Stimulated activated CD8-positive, alpha-beta memory T cell treated with anti-CD3 and anti-CD28 coated beads, Interleukin-12 subunit alpha, Interleukin-12 subunit beta, amount 100 ng/mL, for 24 hours (primary cell): ENCODE results near the gene PRSS53.
A peak's percentile ranks its signal among the peaks of the same experiment; 100 is the strongest.

ENCODE experiments used
- DNase-seq: peaks from one replicate; pipeline ENCODE4 v3.0.0-alpha.2; 2020; ENCODE audit errors: extremely low read depth

PRSS53 gene

GRCh38 chr16:31043352-31043751 is 45.4 kb downstream of the PRSS53 start:
- DNase-seq: no peak

- no peak for DNase-seq
Measured at GRCh38 chr16:31042866-31043265, 45.9 kb downstream of the PRSS53 start.

- DNase-seq: no peak
Measured at GRCh38 chr16:31038993-31039392, 49.8 kb downstream of the PRSS53 start.

GRCh38 chr16:31036691-31037090 is 52.1 kb downstream of the PRSS53 start:
- no peak for DNase-seq

GRCh38 chr16:31033709-31034492 is 54.8 kb downstream of the PRSS53 start:
- DNase-seq: peak; percentile 81
